Effector memory CD8-positive, alpha-beta T cell (primary cell): ENCODE results near the gene GPR155.
"Not testable (repeated sequence)": the region's sequence is repeated elsewhere in the genome, so short reads cannot be mapped to it uniquely, and the experiment has no call there.

Experiments used
- ATAC-seq: fragments of 150-1000 bp; cut with Tn5 transposase; replicated peaks from 2 replicates; pipeline ENCODE4 v1.10.0; 2021; ENCODE audit warnings: mild to moderate bottlenecking, moderate library complexity
- DNase-seq, 3 experiments: peaks; one replicate each; pipeline ENCODE4 v3.0.0; 2021
- H3K27ac Mint-ChIP-seq, 2 donors: one replicate each; pipeline ENCODE4 v1.8.0; 2022; ENCODE audit warnings: mild to moderate bottlenecking in 2 of 2, mixed read lengths in 2 of 2, moderate library complexity in 2 of 2
- H3K27me3 Mint-ChIP-seq, 2 donors: one replicate each; pipeline ENCODE4 v1.8.0; 2022; ENCODE audit warnings: mixed read lengths in 2 of 2
- H3K36me3 Mint-ChIP-seq: one replicate; pipeline ENCODE4 v1.8.0; 2022; ENCODE audit warnings: mild to moderate bottlenecking, moderate library complexity, mixed read lengths; ENCODE audit not compliant: insufficient read depth
- H3K4me1 Mint-ChIP-seq, 2 donors: one replicate each; pipeline ENCODE4 v1.8.0; 2022; ENCODE audit warnings: low read depth in 2 of 2, mixed read lengths in 2 of 2
- H3K4me3 Mint-ChIP-seq, 2 donors: one replicate each; pipeline ENCODE4 v1.8.0; 2022; ENCODE audit warnings: mild to moderate bottlenecking in 2 of 2, mixed read lengths in 2 of 2, moderate library complexity in 2 of 2
- H3K9me3 Mint-ChIP-seq, 2 donors: one replicate each; pipeline ENCODE4 v1.8.0; 2022; ENCODE audit warnings: mixed read lengths in 2 of 2

Gene GPR155

GRCh38 chr2:174485788-174486562, 854 bp downstream of the GPR155 start:
- Mint-ChIP-seq H3K4me1 (peaks cover 34 to 45% of the 10 kb centered on the region in 2 donors), H3K4me3 (peak overlapping the region; percentile 93 to 97)
- no peak for DNase-seq

GRCh38 chr2:174485045-174485444, 1.8 kb downstream of the GPR155 start:
- H3K27me3 Mint-ChIP-seq, ATAC-seq, DNase-seq, H3K9me3 Mint-ChIP-seq: not testable (repeated sequence)
- peak overlapping the region in 1 of 2 donors; percentile 13 for H3K27ac Mint-ChIP-seq
- peak overlapping the region; percentile 93 to 97 for H3K4me3 Mint-ChIP-seq
- H3K4me1 Mint-ChIP-seq = peaks cover 28 to 39% of the 10 kb centered on the region in 2 donors
- H3K36me3 Mint-ChIP-seq = peaks cover 25% of the 10 kb centered on the region

More at GRCh38 chr2:174485788-174486562, 854 bp downstream of the GPR155 start:
- peak; percentile 28 for ATAC-seq
- Mint-ChIP-seq H3K27ac (peak overlapping the region; percentile 81 to 88), H3K36me3 (peaks cover 22% of the 10 kb centered on the region), H3K9me3 (peaks cover 0 to 5% of the 10 kb centered on the region in 2 donors), H3K27me3 (no peaks in the 10 kb centered on the region)

GRCh38 chr2:174484573-174484972, 2.3 kb downstream of the GPR155 start:
- peaks cover 24% of the 10 kb centered on the region for H3K36me3 Mint-ChIP-seq
- H3K9me3 Mint-ChIP-seq = peaks cover 0 to 5% of the 10 kb centered on the region in 2 donors
- H3K27me3 Mint-ChIP-seq = no peaks in the 10 kb centered on the region
- ATAC-seq = no peak
- peaks cover 24 to 34% of the 10 kb centered on the region in 2 donors for H3K4me1 Mint-ChIP-seq
- peak overlapping the region; percentile 93 to 97 for H3K4me3 Mint-ChIP-seq
- peak overlapping the region; percentile 13 to 59 for H3K27ac Mint-ChIP-seq
- no peak for DNase-seq

GRCh38 chr2:174482854-174483253, 4.0 kb downstream of the GPR155 start:
- peaks cover 22% of the 10 kb centered on the region for H3K36me3 Mint-ChIP-seq
- H3K27ac Mint-ChIP-seq = no peak overlapping the region
- no peaks in the 10 kb centered on the region for H3K9me3 Mint-ChIP-seq
- H3K4me3 Mint-ChIP-seq = no peak overlapping the region
- peaks cover 12 to 20% of the 10 kb centered on the region in 2 donors for H3K4me1 Mint-ChIP-seq
- DNase-seq (no peak), ATAC-seq (no peak)
- no peaks in the 10 kb centered on the region for H3K27me3 Mint-ChIP-seq

- DNase-seq (no peak), ATAC-seq (no peak)
- Mint-ChIP-seq H3K9me3 (no peaks in the 10 kb centered on the region), H3K4me1 (peaks cover 0 to 7% of the 10 kb centered on the region in 2 donors), H3K27me3 (no peaks in the 10 kb centered on the region), H3K27ac (no peak overlapping the region), H3K4me3 (no peak overlapping the region), H3K36me3 (peaks cover 13% of the 10 kb centered on the region)
Measured at GRCh38 chr2:174477759-174478158, 9.1 kb downstream of the GPR155 start.

GRCh38 chr2:174473796-174474195, 13.0 kb downstream of the GPR155 start:
- peaks cover 0 to 7% of the 10 kb centered on the region in 2 donors for H3K4me1 Mint-ChIP-seq
- no peaks in the 10 kb centered on the region for H3K9me3 Mint-ChIP-seq
- H3K27ac Mint-ChIP-seq = peak overlapping the region in 1 of 2 donors; percentile 57
- no peaks in the 10 kb centered on the region for H3K27me3 Mint-ChIP-seq
- DNase-seq (no peak), ATAC-seq (no peak)
- H3K4me3 Mint-ChIP-seq = no peak overlapping the region
- peaks cover 2% of the 10 kb centered on the region for H3K36me3 Mint-ChIP-seq

GRCh38 chr2:174465327-174465726, 21.5 kb downstream of the GPR155 start:
- Mint-ChIP-seq H3K27me3 (no peaks in the 10 kb centered on the region), H3K4me1 (no peaks in the 10 kb centered on the region), H3K4me3 (no peak overlapping the region), H3K9me3 (no peaks in the 10 kb centered on the region), H3K36me3 (peaks cover 18% of the 10 kb centered on the region), H3K27ac (peak overlapping the region in 1 of 2 donors; percentile 17)
- no peak for DNase-seq
- no peak for ATAC-seq

GRCh38 chr2:174461221-174461620, 25.6 kb downstream of the GPR155 start:
- Mint-ChIP-seq H3K27me3 (no peaks in the 10 kb centered on the region), H3K27ac (no peak overlapping the region), H3K36me3 (peaks cover 41% of the 10 kb centered on the region), H3K4me3 (no peak overlapping the region), H3K9me3 (no peaks in the 10 kb centered on the region), H3K4me1 (no peaks in the 10 kb centered on the region)
- DNase-seq (no peak), ATAC-seq (no peak)

- peaks cover 77% of the 10 kb centered on the region for H3K36me3 Mint-ChIP-seq
- H3K27ac Mint-ChIP-seq = peak overlapping the region; percentile 67 to 82
- H3K4me3 Mint-ChIP-seq = no peak overlapping the region
- ATAC-seq (no peak), DNase-seq (no peak)
- no peaks in the 10 kb centered on the region for H3K9me3 Mint-ChIP-seq
- no peaks in the 10 kb centered on the region for H3K4me1 Mint-ChIP-seq
- H3K27me3 Mint-ChIP-seq = no peaks in the 10 kb centered on the region
Measured at GRCh38 chr2:174454566-174454965, 32.3 kb downstream of the GPR155 start.

- Mint-ChIP-seq H3K27ac (peak overlapping the region in 1 of 2 donors; percentile 13), H3K4me3 (no peak overlapping the region), H3K9me3 (no peaks in the 10 kb centered on the region), H3K4me1 (no peaks in the 10 kb centered on the region), H3K27me3 (no peaks in the 10 kb centered on the region), H3K36me3 (peaks cover 76% of the 10 kb centered on the region)
- no peak for DNase-seq
- ATAC-seq = no peak
Measured at GRCh38 chr2:174450021-174450816, 36.6 kb downstream of the GPR155 start.

GRCh38 chr2:174449033-174449432, 37.8 kb downstream of the GPR155 start:
- H3K36me3 Mint-ChIP-seq = peaks cover 80% of the 10 kb centered on the region
- no peak for DNase-seq
- ATAC-seq = no peak
- no peaks in the 10 kb centered on the region for H3K27me3 Mint-ChIP-seq
- H3K27ac Mint-ChIP-seq = no peak overlapping the region
- H3K4me1 Mint-ChIP-seq = no peaks in the 10 kb centered on the region
- no peak overlapping the region for H3K4me3 Mint-ChIP-seq
- H3K9me3 Mint-ChIP-seq = no peaks in the 10 kb centered on the region

- no peak overlapping the region for H3K4me3 Mint-ChIP-seq
Measured at GRCh38 chr2:174446531-174446930, 40.3 kb downstream of the GPR155 start.

GRCh38 chr2:174445248-174445647, 41.6 kb downstream of the GPR155 start:
- Mint-ChIP-seq H3K9me3 (no peaks in the 10 kb centered on the region), H3K36me3 (peaks cover 72% of the 10 kb centered on the region), H3K4me3 (no peak overlapping the region), H3K27ac (peak overlapping the region in 1 of 2 donors; percentile 80), H3K4me1 (peaks cover 0 to 3% of the 10 kb centered on the region in 2 donors), H3K27me3 (no peaks in the 10 kb centered on the region)
- no peak for DNase-seq
- no peak for ATAC-seq

More at GRCh38 chr2:174446531-174446930, 40.3 kb downstream of the GPR155 start:
- Mint-ChIP-seq H3K36me3 (peaks cover 74% of the 10 kb centered on the region), H3K27me3 (no peaks in the 10 kb centered on the region), H3K27ac (no peak overlapping the region), H3K9me3 (no peaks in the 10 kb centered on the region), H3K4me1 (no peaks in the 10 kb centered on the region)
- DNase-seq = no peak
- no peak for ATAC-seq
